NCI-H748 (cell line): Measurements from ENCODE around the gene LAMTOR3.

Experiments
- DNase-seq: peaks from one replicate; lab custom pipeline; 2025; ENCODE audit not compliant: unreplicated experiment; lab: John Stamatoyannopoulos, UW

LAMTOR3 gene

GRCh38 chr4:99894161-99894997 is at the start of gene LAMTOR3:
LAMTOR3 (minus strand) TSS chr4:99894427; CDS start chr4:99893963, 464 bp downstream.
- peak; percentile 90 for DNase-seq

GRCh38 chr4:99938243-99938753 is 44.1 kb upstream of the LAMTOR3 start:
- DNase-seq: no peak

GRCh38 chr4:99934891-99935290 is 40.7 kb upstream of the LAMTOR3 start:
- no peak for DNase-seq

- DNase-seq: no peak
Observed at GRCh38 chr4:99927566-99927965, 33.3 kb upstream of the LAMTOR3 start.

- DNase-seq: no peak
Observed at GRCh38 chr4:99921174-99921573, 26.9 kb upstream of the LAMTOR3 start.

GRCh38 chr4:99918656-99919055 is 24.4 kb upstream of the LAMTOR3 start:
- DNase-seq: no peak

- no peak for DNase-seq
Observed at GRCh38 chr4:99917575-99917974, 23.3 kb upstream of the LAMTOR3 start.

- DNase-seq: no peak
Observed at GRCh38 chr4:99915449-99915848, 21.2 kb upstream of the LAMTOR3 start.

GRCh38 chr4:99894998-99895397 is 771 bp upstream of the LAMTOR3 start:
- no peak for DNase-seq

GRCh38 chr4:99893839-99894160 is 427 bp downstream of the LAMTOR3 start:
- DNase-seq: peak; percentile 10

GRCh38 chr4:99893029-99893428 is 1.2 kb downstream of the LAMTOR3 start:
- DNase-seq: no peak

GRCh38 chr4:99891351-99891750 is 2.9 kb downstream of the LAMTOR3 start:
- DNase-seq: no peak

GRCh38 chr4:99887837-99888236 is 6.4 kb downstream of the LAMTOR3 start:
- no peak for DNase-seq

- DNase-seq: no peak
Observed at GRCh38 chr4:99886146-99886545, 8.1 kb downstream of the LAMTOR3 start.

GRCh38 chr4:99885687-99886086 is 8.5 kb downstream of the LAMTOR3 start:
- no peak for DNase-seq

GRCh38 chr4:99885063-99885664 is 9.1 kb downstream of the LAMTOR3 start:
- DNase-seq: peak; percentile 24

GRCh38 chr4:99879458-99879857 is 14.8 kb downstream of the LAMTOR3 start:
- DNase-seq: no peak

- DNase-seq: no peak
Observed at GRCh38 chr4:99878604-99879003, 15.6 kb downstream of the LAMTOR3 start.

- no peak for DNase-seq
Observed at GRCh38 chr4:99876946-99877345, 17.3 kb downstream of the LAMTOR3 start.

GRCh38 chr4:99875071-99875470 is 19.2 kb downstream of the LAMTOR3 start:
- DNase-seq: no peak

- DNase-seq: no peak
Observed at GRCh38 chr4:99872570-99872969, 21.7 kb downstream of the LAMTOR3 start.

GRCh38 chr4:99868126-99868596 is 26.1 kb downstream of the LAMTOR3 start:
- DNase-seq: no peak
